GM18519 (cell line): Measurements from ENCODE around the gene PPP1R7.
A peak's percentile ranks its signal among the peaks of the same experiment; 100 is the strongest.
"Not testable (repeated sequence)": the region's sequence is repeated elsewhere in the genome, so short reads cannot be mapped to it uniquely, and the experiment has no call there.

Source experiments
- ATAC-seq: cut with Tn5 transposase; IDR thresholded peaks from one replicate; pipeline ENCODE4 v1.9.1; 2021; ENCODE audit warnings: mild to moderate bottlenecking, moderate library complexity; ENCODE audit not compliant: unreplicated experiment, low FRiP score

The PPP1R7 gene, protein sequence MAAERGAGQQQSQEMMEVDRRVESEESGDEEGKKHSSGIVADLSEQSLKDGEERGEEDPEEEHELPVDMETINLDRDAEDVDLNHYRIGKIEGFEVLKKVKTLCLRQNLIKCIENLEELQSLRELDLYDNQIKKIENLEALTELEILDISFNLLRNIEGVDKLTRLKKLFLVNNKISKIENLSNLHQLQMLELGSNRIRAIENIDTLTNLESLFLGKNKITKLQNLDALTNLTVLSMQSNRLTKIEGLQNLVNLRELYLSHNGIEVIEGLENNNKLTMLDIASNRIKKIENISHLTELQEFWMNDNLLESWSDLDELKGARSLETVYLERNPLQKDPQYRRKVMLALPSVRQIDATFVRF

DNA sequence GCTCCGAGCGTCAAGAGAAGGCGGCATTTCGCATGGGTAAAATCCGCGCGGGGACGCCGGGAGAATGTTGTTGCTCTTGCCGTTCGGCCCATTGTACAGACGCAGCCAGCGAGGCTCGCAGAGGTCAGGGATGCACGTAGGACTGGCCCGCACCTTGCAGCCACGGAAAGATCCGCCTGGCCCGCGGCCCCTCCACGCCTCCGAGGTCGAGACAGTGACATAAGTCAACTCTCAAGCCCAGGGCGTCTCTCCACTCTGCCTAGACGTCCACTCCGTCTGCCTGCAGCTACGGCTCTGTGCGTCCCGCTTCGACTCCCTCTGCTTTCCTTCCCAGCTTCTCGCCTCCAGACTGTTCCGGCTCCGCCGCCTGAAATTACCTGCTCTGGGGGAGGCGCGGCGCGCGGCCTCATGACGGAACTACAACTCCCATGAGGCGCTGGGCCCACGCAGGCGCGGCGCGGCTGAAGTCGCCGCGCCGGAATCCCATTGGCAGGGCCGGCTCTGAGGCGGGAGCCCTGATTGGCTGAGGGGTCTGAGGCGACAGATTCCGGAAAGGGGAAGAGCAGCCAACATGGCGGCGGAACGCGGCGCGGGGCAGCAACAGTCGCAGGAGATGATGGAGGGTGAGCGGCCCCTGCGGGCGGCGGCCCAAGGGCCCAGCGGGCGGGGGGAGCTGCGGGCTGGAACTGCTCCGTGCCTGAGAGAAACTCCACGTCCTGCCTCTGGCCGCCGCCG is at the start of gene PPP1R7:
Gene PPP1R7 (plus strand): TSS at position 543 of the 735 bp plus-strand sequence. CDS start 29 bp downstream, at position 572.
- peak; percentile 46 for ATAC-seq

DNA sequence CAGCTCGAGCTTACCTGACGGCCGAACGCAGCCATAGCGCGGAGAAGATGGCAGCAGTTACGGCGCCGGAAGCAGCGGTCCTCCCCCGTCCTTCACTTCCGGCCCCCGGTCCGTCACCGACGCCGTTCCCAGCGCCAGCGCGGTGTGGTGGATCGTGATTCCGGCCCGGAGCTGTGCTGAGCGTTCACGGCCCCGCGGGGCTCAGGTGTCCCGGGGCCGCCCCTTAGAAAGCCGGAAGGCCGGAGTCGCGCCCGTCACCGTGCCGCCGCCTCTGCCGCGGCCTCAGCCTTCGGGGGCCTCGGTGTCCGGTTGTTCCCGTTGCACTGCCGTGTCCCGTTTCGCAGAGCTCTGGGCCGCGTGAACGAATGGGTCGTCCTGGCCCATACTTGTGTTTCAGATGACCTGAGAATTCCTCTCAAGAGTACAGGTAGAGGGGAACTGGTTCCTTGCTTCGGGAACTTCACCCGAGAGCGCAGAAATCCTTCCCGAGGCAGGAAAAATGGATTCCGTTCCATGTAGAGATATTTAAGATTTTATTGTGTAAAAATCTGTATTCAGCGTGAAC is 47.9 kb upstream of the PPP1R7 start, which contains the start of gene MTERF4:
Gene MTERF4 (minus strand): TSS at position 49 of the 565 bp plus-strand sequence. CDS start 14 bp downstream, at position 35.
- peak; percentile 59 for ATAC-seq

DNA sequence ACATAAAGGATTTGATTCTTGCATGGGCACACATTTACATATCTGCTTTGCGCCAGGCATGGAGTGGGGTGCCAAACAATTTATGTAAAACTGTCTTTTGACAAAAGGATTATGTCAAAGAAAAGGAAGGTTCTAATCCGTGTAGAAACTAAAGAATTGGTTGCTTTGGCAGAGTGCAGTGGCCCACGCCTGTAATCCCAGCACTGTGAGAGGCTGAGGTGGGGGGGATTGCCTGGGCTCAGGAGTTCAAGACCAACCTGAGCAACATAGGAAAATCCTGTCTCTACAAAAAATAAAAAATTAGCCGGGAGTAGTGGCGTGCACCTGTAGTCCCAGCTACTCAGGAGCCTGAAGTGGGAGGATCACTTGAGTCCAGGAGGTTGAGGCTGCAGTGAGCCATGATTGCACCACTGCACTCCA is 47.1 kb upstream of the PPP1R7 start:
- no peak for ATAC-seq

DNA sequence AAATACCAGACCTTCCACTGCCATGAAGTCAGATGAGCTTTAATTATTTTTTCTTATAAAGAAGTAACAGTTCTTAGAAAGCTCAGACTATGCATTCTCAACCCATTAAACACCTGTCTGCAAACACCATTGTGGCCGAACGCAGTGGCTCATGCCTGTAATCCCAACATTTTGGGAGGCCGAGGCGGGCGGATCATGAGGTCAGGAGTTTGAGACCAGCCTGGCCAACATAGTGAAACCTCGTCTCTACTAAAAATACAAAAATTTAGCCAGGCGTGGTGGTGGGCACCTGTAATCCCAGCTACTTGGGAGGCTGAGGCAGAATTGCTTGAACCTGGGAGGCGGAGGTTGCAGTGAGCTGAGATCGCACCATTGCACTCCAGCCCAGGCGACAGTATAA is 45.7 kb upstream of the PPP1R7 start:
- ATAC-seq = not testable (repeated sequence)

DNA sequence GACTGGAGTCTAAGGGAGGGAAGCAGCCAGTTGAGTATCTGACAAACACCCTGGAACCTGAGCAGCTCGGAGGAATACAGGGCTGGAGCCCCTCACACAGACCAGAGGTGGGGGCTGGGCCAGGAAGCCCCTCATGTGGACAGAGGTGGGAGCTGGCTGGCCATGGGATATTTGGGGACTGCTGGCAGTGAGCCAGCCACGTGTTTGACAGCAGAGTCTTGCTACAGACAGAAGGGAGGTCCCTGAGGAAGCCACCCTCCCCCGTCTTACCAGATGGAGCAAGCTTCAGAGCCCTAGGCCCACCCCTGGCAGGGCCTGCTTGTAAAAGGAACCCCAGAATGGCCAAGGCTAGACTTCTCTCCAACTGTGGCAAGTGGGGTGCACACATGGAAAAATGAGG is 44.6 kb upstream of the PPP1R7 start:
- ATAC-seq = no peak

DNA sequence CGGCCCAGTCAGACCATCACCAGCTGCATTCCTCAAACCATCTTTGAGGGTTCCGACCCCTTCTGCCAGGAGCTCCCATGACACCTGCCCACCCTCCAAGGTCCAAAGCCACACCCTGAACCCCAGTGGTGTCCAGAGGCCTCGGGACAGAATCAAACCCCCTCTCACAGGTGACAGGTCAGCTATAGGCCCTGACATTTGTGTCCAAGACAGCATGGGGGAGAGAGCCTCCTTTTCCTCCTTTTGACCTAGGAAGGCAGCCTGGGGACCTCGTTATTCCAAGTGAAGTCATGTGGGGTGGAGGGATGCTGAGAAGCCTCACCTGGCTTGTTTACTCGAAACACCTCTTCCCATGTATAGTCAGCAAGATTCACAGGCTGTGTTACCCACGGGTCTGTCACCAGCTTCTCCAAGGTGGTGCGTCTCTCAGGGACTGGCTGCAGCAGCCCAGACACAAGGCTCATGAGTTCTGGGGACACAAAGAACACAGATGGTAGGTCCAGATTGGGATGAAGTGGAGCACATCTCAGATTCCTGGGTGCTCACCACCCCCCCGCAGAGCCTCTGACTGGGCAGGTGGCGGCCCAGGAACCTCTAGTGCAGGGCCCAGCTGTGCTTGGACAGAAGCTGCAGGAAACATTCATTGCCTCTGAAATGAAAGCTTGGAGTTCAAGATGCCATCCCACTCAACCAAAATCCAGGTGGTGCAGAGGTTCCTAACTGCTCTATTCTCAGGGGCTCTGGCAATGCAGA is 43.1 kb upstream of the PPP1R7 start:
- no peak for ATAC-seq

DNA sequence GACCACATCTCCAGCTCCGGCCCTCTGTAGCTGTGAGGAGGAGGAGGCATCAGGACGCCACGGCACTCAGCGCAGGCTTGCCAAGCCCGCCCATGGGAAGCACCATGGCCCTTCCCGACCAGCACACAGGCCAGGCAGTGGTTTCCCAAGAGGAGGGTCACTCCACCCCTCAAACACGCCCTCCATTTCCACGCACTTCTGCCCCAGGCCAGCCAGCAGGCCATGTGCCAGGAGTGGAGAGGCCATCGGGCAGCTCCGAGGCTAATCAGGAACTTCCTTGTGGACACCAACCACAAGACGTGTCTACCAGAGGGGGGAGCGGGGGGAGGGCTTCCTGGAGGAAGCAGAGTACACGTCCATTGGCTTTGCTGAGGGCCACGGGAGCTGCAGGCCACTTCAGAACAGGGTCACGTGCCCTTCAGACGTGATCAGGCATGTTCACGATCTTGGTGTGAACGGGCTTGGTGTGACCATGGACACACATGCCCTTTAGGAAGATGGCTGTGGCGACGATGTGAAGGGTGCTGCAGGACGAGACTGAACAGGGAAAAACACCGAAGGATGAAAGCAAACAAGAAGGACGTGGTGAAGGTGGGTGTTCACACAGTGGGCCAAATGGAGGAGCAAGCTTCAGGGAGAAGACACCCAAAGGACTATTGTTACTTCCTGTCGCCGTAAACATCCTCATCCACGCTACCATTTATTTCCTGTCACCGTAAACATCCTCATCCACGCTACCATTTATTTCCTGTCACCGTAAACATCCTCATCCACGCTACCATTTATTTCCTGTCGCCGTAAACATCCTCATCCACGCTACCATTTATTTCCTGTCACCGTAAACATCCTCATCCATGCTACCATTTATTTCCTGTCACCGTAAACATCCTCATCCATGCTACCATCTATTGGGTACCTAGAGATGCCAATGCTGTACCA is 41.7 kb upstream of the PPP1R7 start:
- no peak for ATAC-seq

DNA sequence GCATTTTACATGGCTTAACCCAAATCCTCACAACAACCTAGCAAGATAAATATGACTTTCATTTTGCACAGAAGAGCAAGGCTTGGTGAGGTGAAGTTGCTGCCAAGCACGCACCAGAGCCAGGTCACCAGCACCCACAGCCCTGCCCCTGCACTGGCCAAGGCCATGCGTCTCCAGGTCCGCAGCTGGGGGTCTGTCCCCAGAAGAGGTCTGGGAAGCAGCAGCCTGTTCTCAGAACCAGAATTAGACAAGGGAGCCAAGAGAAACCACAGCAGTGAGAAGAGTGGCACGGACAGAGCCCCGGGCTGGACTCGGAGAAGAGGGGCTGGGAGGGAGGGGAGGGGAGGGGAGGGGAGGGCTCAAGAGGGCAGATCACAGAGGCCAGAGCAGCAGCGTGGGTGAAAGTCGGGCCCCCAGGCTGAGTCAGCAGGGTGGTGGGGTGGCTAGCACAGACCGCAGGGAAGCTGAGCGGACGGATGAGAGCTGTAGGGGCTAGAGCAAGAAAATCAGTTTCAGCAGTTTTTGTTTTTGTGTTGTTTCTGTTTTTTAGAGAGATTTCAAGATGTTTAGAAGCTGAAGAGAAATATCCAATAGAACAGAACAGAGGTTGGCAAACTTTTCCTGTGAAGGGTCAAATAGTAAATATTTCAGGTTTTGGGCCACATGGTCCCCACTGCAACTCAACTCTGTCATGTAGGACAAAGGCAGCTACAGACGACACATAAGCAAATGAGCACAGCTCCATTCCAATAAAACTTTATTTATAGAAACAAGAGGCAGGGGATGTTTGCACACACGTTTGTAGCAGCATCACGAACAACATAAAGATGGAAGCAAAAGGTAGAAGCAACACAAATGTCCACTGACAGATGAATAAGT is 40.8 kb upstream of the PPP1R7 start:
- ATAC-seq = no peak

DNA sequence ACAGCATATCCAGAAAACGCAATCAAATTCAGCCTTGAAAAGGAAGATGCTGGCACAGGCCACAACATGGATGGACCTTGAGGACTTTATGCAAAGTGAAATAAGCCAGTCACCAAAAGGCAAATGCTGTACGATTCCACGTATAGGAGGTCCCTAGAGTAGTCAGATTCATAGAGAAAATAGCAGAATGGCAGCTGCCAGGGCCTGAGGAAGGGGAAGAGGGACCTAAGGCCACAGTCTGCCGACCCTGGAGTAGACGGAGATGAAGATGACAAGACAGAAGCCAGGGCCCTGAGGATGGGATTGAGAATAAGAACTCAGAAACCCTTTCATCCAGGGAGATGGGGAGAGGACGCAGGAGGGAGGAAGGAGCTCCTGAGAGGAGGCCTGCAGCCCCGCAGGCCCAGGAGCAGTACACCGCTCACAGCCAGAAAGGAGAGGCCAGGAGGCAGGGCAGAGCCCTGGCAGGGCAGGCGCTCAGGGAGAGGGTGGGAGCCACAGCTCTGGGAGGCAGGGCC is 40.1 kb upstream of the PPP1R7 start:
- no peak for ATAC-seq

DNA sequence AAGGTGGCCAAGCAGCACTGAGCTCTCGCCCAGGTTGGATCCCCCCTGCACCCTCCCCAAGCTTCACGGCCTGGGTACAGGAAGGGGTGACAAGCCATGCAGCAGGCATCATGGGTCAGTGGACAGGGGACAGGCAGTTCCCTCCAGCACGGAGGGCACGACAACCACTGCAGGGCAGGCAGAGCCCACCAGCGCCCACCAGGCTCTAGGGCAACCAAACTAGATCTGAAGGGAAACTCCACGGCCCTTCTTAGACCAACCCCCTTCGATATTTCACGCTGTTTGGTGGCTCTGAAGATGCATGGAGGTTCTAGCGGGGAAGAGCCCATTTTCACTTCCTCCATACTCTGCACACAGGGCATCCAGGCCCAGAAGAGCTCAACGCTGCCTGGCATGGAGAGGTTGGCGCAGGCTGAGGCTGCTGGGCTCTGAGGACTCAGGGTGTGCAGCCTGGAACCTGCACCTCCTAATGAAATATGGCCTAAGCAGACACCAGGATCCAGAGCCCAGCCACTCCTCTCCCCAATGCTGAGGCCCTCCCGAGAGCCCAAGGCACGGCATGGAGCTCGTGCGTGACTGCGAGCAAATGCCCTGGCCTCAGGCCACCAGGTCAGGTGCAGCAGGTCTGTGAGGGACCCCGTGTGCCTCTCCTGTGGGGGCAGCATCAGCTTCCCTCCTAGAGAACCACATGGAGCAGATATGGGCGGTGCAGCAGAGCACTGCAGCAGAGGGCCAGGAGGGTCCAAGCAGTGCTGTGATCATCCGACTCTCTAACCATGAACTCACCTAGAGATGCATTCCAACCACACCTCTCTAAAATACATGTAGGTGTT is 39.4 kb upstream of the PPP1R7 start:
- ATAC-seq = no peak

DNA sequence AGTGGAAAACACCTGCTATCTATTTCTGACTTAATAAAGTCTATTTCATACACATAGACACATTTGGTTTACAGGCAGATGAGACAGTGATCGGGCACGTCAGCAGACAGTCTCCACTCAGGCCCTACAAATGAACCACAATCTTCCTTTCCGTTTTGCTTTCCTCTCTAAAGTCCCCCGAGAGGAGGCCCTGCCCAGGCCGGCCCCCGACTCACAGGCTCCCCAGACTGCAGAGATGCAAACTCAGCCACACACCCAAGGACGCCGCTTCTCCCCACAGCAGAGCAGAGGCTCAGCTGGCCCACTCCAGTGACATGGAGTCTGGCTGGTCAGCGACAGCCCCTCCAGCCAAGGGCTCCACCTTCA is 38.8 kb upstream of the PPP1R7 start:
- no peak for ATAC-seq

DNA sequence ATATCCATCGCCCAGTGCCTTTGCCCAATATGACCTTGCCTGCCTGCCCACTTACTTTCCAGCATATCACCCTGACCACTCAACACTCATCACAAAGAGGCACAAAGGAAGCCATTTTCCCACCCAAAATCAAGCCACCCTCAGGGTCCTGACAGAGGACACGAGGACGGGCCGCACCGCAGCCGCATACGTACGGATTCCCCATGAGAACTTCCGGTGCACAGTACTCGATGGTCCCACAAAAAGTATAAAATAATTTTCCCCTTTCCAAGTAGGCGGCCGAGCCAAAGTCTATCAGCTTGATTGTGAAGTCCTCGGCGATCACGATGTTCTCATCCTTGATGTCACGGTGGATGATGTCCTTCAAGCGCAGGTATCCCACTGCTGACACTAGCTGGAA is 38.2 kb upstream of the PPP1R7 start:
- ATAC-seq = no peak

DNA sequence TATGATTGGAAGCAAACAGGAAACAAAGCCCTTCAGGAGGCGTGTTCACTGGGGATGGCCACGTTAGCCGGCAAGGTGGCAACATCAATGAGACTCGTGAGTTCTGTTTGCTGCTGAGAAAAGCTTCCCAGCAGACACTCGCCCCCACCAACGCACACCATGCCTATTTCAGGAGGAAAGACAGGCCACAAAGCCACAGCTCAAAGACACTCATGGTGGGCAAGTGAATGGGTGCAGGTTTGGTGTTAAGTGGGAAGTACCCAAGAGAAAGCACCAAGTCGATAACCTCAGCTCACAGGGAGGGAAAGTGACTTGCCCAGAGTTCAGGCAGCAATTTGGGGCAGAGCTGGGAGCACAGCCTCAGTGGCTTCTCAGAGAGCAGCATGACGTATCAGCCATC is 37.7 kb upstream of the PPP1R7 start:
- no peak for ATAC-seq

DNA sequence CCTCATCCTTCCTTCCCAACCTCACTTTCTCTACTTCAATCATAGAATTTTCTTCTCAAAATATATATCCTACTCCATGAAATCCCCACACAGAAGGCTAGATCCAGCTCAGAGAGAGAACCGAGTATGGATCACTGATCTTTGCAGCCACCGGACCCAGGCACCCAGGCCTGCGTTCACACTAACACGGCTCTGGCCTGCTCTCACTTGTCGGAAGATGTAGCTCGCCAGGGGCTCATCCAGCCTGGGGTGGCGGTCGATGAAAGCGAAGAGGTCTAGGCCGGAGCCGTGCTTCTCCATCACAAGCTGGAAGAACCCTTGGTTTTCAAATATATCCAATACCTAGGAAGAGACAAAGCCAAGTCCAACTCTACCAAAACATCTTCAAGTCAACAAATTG is 35.4 kb upstream of the PPP1R7 start:
- ATAC-seq = no peak

DNA sequence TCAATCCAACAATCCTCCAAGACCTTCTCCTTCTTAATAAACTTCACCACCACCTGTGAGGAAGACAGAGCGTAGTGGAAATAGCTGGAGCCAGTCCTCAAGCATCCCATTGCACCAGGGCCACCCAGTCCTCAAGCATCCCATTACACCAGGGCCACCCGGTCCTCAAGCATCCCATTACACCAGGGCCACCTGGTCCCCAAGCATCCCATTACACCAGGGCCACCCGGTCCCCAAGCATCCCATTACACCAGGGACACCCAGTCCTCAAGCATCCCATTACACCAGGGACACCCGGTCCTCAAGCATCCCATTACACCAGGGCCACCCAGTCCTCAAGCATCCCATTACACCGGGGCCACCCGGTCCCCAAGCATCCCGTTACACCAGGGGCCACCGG is 34.9 kb upstream of the PPP1R7 start:
- ATAC-seq = no peak

DNA sequence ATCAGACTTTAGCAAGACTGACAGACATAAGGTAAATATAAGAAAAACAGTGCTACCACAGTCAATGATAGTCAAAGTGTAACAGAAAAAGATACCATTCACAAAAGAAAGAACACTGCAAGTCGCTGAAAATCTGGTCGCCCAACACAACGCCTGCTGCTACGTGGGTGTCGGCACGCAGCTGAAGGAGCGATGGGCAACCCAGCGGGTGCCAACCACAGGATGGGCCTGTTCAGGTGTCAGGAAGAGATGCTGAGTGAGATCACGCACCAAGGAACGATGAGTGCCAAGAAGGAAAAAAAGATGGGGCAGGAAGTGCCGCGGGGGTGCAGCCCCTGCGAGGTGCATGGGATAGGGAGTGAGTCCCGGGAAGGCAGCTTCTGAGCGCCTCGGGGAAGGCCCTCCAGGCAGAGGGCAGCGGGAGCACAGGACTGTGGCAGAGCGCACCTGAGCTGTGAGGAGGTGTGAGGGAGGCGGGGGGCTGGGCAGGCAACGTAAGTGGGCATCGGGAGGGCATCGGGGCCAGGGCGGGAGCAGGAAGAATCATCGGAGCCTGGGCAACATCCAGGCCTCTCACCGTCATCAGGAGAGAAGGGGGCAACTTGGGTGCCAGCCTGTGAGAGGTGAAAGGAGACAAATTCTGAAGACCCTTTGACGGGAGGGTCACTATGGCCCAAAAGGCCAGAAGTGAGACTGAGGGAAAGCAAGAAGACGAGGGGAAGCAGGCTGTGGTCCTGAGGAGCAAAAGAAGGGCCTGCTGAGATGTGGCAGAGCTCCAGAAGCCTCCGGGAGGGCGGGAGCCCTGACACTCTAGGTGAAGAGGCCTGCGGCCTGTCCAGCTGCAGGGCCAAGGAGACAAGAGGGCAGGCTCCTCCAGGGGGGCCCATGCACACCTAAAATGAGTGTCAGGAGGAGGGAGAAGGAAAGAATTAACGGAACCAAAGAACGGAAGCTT is 33.4 kb upstream of the PPP1R7 start:
- no peak for ATAC-seq
